ENCODE measurements around the gene TTC39B.

Gene TTC39B

DNA sequence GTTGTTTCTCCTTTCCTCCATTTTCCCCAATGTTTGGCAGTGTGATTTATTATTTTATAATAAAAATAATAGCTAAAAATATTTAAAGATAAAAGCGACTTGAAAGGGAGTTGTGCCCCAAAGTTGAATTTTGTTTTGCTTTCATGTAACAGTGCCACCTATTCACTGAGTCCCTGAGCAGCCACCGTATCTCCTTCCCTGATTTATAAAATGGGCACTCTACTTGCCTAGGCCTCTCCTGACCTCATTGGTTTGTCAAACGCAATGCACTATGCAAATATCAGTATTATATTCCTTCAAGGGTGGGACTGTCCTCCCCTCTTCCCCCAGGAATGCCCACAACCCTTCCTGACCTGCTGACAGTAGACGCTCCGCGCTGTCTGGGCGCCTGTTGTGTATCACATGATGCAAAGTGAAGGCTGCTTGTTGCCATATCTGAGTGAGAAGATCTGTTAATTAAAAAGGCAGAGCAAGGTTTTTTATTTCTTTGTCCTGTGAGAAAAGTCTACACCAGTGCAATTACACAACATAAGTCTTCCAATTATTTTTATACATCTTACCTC is 81.4 kb downstream of the TTC39B start:
- no peak for DNase-seq (ENCODE audit: low spot score)

DNA sequence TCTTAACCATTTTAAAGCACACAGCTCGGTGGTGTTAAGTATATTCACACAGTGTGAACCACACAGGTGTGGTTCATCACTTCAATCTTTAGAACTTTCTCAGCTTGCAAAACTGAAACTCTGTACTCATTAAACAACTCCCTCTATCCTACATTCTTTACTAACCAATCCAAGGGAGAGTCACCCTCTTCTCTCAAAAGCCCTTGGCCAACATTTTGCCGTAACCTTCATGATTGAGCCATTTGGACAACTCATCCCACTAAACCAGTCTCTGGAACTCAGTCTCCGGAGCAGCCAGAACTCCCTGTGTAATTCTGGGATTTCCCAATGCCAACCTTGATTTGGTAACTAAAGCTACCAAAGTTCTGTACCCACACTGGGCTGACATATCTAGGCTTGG is 84.7 kb downstream of the TTC39B start:
- DNase-seq (ENCODE audit: low spot score): no peak

DNA sequence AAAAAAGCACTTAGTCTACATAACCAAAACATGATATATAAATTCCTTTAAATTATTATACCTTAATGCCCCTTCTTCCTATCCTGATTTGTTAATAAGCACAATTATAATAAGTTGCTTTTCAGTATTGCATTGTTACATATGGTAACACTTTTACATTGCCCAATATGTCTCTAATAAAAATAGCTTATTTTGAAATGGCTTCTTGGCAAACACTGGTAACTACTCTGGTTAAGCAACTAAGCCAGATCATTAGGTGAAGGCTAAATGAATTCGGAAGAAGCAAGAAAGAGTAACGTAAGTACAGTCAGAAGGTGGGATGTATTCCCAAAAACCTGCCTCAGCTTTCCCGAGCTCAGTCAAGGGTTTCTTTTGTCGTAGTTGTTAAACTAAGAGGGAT is 85.3 kb downstream of the TTC39B start:
- no peak for DNase-seq (ENCODE audit: low spot score)

DNA sequence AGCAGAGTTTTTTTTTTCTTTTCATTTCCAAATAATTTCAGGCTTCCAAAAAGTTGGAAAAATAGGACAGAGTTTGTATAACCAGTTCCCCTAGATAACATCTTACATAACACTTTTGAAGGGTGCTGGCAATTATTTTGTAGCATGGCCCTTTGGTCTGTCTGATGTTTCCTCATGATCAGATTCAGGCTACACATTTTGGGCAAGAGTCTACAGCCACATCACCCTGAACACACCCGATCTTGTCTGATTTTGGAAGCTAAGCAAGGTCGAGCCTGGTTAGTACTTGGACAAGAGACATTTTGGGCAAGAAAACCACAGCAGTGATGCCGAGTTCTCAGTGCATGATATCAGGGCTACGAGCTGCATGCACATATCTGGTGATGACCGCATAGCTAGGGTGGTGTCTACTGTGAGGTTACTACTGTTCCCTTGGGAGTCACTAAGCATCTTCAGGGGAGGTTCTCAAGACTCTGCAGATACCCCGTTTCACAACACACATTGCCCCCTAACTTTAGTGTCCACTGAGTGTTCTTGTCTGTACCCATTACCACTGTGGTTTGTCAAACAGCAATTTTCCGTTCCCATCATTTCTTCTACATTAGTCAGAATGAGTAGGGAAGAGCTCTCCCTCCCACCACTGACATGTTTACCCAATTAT is 86.2 kb downstream of the TTC39B start:
- DNase-seq (ENCODE audit: low spot score): no peak

DNA sequence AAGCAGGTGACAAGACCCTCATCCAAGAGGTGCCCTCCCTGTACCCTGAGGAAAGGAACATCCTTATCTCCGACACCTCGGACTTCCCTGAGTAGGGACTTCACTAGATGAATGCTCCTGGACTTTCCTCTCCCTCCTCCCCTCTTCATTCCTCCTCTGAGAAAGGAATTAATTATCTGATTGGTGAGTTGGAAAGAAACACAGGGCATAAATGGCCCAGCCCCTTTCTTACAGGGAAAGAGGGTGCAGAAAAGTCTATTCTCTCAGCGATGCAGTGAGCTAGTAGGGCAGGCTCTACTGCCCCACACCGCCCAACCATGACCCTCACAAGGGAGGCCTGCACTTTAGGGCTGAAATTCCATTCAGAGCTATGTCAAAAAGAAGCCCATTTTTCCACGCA is 87.5 kb downstream of the TTC39B start:
- DNase-seq (ENCODE audit: low spot score): no peak

DNA sequence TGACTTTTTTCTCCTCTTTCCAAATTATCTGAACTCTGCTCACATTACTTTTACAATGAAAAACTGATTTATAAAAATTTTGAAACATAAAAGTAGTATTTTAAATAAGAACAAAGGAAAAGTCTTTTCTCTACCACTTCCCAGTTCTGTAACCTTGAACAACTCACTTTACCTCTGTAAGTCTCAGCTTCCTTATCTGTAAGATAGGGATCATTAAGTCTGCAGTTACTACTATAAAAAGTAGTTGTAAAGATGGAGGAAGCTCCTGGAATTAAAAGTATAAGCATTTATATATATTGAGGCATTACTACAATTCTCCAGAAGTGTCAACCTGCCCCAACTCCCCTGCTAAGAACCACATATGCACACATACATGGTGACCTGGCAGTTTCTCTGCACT is 88.0 kb downstream of the TTC39B start:
- no peak for DNase-seq (ENCODE audit: low spot score)

DNA sequence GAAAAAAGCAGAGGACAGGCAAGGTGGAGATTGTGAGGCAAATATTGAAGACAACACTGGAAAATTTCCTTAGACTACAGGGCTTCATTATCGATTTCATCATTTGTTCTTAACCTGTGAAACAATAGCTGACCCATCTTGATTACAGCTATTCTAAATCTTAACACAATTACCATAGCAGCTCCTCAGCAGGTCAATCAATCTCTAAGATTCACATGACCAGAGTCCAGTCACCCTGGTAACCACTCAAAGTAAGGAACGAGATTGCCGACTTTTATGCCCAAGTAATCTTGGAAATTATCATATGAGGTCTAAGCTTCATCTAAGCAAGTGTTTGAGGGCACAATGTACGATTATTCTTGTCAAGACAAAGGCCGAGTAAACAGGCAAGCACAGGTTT is 93.8 kb downstream of the TTC39B start:
- DNase-seq (ENCODE audit: low spot score): no peak

DNA sequence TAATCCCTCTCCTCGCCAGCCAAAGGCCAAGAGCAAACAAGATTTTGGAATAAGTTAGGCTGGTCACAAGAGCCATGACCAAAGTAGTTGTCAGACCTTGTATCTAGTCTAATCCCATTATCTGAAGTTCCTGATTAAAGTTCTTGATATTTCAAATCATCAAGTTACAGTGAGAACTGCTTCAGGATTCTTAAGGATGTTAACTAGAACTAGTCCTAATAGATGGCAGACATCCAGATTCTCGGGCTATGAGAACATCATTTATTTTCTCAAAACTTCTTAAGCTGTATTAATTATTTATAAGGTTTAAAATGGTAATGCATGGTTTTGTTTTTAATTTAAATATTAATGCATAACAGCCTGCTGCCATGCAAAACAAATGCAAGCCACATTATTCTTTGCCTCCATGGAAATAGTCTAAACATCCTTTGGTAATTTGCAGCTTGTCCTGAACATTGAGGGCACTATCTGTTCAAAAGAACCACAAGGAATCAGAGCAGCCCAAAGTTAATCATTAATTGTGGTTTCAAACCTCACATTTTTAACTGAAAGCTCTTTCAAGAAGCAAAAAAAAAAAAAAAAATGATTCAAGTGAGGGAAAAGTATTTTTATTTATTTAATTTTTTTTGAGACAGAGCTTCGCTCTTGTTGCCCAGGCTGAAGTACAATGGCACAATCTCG is 95.1 kb downstream of the TTC39B start:
- no peak for DNase-seq (ENCODE audit: low spot score)

DNA sequence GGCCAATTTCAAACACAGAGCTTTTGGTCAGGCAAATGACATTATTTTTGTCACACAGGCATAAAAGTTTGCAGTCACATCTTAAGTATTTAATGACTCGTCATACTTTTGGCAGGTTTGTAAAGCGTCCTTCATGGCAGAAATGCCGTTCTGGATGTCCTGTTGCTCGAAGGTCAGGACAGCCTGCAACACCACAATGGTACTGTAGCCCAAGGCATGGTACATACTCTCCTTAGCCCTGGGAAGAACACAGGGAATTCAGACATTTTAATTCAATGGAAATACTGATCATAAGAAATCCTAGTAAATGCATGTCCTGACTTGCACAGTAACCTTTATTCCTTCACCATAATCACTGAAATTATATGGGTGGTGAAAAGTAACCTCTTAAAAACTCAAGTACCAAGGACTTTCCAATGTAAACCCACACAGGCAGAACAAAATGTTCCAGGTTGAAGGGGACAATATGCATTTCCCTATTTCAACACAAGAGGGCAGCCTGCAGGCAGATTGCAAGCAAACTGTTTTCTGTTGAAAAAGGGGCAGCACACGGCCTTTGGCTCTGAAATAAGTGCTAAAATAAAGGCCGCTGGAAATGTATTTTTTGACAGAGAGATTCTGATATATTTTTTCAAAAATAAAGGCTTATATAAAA is 95.7 kb downstream of the TTC39B start:
- DNase-seq (ENCODE audit: low spot score): peak; percentile 77

DNA sequence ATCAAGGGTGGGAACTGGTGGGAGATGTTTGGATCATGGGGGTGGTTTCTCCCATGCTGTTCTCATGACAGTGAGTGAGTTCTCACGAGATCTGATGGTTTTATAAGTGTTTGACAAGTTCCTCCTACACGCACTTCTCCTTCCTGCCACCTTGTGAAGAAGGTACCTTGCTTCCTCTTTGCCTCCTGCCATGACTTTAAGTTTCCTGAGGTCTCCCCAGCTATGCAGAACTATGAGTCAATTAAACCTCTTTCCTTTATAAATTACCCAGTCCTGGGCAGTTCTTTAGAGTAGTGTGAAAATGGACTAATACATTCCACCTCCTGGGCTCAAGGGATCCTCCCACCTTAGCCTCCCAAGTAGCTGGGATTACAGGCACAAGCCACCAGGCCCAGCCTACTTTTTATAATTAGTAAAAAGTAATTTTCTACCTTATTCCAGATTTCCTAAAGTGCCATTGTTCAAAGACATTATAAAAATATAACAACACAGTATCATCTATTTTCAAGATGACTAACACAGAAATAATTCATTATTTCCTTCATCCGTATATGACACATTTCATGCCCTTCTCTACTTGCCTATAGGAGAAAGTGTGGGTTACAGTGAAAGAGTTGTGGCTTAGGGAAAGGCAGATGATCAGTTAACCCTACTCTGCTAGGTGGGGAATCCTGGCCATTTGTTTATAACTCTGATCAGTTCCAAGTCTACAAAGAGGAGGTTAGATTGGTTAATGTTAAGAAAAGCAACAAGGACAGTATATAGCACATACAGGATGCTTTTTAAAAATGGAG is 99.9 kb downstream of the TTC39B start:
- no peak for DNase-seq (ENCODE audit: low spot score)

DNA sequence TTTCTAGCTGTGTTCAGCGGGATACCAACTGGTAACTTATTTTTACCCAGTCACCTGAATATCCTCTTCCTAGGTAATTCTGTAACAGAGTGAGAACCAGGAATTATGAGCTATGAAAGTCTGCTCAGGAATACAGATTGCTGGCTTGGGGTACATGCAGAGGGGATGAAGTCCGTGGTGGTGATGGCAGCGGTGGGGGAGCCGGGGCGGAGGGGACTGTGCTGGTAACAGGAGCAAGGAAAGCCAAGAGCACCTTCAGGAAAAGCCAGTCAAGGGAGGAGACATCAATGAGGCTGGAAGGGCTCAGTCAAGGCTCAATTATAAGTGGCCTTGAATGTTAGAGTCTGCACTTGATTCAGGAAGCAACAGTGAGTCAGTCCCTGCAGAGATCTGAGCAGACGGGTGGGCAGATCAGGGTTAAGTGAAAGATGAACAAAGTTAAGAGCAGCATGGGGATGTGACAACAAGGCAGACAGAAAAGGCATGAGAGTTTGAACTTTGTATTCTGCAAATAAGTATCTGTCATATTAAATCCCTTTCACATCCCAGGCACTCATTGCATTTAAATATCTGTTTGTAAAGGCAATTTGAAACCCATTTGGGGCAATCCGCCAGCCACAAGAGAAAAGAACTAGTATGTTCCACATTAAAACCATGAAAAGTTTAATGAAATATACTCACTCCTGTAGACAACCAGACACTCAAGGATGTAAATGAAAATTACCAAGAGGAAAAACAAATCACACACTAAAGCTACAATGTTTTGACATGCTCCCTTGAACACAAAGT is 101.2 kb downstream of the TTC39B start:
- no peak for DNase-seq (ENCODE audit: low spot score)

DNA sequence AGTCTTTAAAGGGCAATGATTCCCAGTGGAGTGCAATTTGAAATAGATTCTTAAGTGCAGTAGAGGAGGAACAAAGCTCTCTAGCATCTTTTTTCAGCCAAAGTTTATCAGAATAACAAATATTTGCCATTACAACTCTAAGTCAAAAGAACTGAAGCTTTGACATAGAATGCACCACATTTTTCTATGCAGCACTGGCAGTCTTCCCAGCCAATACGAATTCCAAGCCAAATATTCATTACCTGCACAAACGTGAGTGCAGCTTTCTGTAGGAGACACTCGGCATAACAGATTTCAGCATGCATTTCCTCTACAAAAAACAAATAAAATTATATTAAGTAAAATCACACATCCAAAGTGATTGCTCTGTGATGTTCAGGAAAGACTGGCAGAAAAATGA is 103.4 kb downstream of the TTC39B start:
- no peak for DNase-seq (ENCODE audit: low spot score)

DNA sequence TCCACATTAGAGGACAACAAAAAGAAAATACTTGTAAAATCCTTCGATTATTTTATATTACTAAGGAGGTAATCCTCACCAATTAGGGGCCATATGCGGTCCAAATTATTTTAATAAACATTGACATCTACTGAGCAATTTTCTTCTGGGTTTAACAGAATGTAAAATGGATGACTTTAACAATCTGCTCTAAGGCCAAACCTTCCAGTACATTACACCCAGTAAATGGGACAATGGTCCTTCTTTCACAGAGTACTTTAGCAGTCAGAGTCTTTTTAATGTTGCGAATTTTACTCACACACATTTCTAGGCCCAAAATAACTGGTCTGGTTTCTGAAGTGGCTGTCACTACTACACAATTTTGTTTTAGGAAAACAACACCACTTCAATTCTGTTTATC is 106.9 kb downstream of the TTC39B start:
- DNase-seq (ENCODE audit: low spot score): no peak

DNA sequence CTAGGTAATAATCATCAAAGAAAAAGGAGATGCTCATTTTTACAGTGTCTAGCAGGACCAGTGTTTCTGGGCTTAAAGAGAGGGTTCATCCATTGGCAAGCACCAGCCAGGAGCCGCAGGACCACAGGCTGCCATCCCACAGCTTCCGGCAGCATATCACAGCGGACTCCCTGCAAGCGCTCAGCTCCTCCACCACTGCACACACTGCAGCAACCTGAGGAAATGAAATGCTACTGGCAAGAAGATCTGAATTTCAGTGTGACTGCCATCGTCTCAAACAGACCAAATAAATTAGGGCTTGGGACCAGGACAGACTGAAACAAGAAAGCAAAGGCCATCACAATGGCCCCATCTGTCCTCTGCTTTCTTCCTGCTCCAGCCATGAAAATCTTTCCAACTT is 114.2 kb downstream of the TTC39B start:
- DNase-seq (ENCODE audit: low spot score): no peak

DNA sequence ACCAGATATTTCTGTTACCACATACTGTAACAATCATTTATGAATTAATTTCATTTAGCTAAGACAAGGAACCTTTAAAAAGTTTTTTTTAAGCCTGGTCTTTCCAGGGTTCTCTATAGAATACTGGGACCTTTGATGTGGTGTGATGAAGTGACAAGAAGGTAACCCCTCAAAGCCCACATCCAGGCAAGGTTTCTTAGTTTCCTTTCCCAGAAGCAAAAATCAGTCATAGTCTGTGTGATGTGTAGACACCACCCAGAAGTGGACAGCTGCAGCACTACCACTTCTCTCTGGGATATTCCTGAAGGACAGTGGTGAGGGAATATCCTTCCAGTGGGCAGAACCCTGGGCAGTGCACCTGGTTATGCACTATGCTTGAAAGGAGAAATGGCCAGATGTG is 115.6 kb downstream of the TTC39B start:
- DNase-seq (ENCODE audit: low spot score): no peak

DNA sequence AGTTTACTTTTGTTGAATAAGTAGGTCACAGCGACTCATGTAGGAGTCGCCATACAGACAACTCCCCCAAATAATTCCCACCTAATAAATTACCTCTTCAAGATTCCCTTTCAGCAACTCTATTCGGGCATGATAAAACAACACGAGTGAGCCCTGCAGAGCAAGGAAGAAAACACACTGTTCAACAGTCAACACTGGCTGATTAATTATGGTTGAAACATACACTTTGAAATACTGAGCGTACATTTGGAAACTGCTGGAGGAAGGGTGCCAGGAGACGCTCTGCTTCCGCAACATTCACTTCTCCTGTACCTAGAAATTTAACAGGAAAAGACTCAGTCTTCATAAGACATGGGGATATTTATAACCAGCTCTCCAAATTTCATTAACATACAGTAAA is 117.5 kb downstream of the TTC39B start:
- no peak for DNase-seq (ENCODE audit: low spot score)

DNA sequence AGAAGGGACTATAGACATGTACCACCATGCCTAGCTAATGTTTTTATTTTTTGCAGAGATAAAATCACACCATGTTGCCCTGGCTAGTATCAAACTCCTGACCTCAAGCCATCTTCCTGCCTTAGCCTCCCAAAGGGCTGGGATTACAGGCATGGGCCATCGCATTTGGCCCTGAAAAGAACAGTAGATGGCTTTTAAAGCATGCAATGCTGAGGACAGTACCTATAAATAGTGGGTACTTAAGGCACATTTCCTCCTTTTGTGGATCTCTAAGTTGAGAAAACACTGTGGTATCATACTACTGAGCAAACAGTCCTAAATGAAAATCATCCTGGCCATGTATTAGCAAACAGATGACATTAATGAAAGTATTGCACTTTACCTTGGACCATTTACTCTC is 119.4 kb downstream of the TTC39B start:
- no peak for DNase-seq (ENCODE audit: low spot score)

DNA sequence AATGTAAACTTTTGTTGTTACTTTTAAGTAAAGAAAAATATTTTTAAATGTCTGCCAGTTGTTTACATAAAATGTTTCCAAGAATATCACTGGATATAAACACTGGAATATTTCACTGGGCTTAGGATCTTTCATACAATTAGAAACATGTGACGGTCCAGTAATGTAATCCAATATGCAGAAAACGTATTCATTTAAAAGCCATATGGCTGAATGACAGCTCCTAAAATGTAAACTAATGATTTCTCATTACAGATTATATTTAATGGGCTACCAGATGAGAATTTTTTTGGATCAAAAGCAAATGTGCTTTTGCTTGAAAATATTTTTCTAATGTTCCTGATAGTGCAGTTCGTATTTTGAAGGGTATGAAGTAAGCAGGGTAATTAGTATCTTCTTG is 124.3 kb downstream of the TTC39B start:
- no peak for DNase-seq (ENCODE audit: low spot score)

DNA sequence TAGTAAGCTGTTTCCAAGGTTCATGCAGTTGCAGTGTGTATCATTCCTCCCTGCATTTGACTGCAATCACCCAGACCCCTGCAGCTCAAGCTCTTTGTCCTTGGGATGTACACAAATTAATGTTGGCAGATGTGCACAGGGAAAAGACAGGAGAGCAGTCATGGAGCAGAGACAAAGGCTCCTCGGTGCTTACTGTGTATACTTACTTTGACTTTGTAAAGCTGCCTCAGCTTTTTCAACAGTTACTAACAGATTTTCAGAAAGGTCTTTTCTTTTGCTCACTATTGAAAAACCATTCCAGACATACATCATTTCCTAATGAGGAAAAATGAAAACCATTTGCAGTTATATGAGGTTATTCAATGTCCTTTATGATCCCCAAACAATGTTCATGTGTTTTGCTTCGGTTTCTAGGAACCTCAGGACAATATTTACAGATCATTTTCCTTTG is 124.9 kb downstream of the TTC39B start:
- DNase-seq (ENCODE audit: low spot score): no peak

DNA sequence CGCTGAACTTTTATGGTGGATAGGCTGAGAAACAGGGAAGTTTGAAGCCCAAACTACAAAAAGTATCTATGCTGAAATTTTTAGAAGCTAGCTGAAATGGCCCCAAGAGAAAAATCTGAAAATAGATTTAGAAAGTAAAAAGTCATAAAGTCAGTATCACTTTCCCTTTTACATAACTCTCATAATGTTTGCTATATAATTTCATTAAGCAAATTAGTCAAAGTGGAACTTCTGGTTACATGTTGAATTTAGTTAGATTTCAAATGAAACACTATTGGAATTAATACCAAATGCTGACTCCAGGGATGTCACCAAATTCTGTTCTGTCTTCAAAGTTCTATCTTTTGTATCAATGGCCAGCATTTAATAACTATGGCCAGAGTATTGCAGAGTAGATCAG is 126.9 kb downstream of the TTC39B start:
- no peak for DNase-seq (ENCODE audit: low spot score)

DNA sequence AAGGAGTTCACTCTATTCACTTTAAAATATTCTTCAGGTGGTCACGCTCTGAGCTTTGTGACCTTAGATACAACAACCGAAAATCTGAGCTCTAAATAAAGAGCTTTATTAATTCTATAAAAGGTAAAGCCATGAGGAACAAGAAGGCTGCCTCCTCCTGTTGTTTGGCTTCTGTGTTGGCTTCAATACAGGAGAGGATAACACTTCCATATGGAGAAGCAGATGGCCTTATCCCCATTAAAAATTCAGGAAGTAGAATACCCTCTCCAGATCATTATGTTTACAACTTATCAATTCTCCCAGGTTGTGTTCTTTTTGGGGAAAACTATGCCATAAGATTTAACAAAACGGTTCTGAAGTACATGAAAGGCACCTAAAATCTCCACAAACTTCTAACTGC is 128.4 kb downstream of the TTC39B start:
- no peak for DNase-seq (ENCODE audit: low spot score)

DNA sequence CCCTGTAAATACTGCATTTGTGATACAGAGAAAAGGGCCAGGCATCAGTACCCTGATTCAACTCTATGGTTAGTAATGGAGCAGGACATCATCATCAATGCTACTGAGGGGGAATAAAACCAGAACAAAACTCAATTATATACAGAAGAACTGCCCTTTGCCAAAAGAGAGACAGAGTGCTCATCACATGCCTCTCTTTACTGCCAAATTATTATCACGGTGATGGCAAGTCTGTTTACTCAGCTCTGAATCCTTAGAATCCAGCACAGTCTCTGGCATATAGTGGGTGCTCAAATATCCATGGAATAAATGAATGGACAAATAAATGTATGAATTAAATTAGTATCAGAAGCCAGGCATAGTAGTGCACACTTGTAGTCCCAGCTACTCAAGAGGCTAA is 130.2 kb downstream of the TTC39B start:
- no peak for DNase-seq (ENCODE audit: low spot score)

All from CD4-positive, alpha-beta T cell treated with Interleukin-2 at 100 ng/mL for 4 hours (primary cell).